Cardiac septum (tissue), 1 donor: ENCODE results near the gene MYH7. TPM values are rescaled to one million over a fixed set of nuclear protein-coding genes. Genes with fewer than 3 reads are reported as not detected.
"Not testable (repeated sequence)": the region's sequence is repeated elsewhere in the genome, so short reads cannot be mapped to it uniquely, and the experiment has no call there.

Source experiments
- DNase-seq: peaks from one replicate; pipeline ENCODE4 v3.0.0-alpha.2; 2020; ENCODE audit warnings: low spot score
- intact Hi-C: fragments of 100-400 bp; cut with DNase I; formaldehyde crosslinking; loops from one replicate; pipeline ENCODE4 v1.14.0; 2022
- total RNA-seq: library from RNA; stranded (reverse); fragmentation: NEBNext Ultra II Directional; extraction: Animal tissue kit (Norgen Biotek cat#: 25700); gene quantifications from one replicate; pipeline ENCODE4 v1.2.1, GENCODE V29; 2021
- donor health status: DM: no; HTN: no; CAD: no.

MYH7 gene
- total RNA-seq, 1 donor from 2014 or later: 13,582 TPM

- DNase-seq: peak; percentile 80
- intact Hi-C loops: no loop called here
Observed at GRCh38 chr14:23433457-23433856, 2.0 kb downstream of the MYH7 start.

GRCh38 chr14:23432946-23433345, 2.5 kb downstream of the MYH7 start:
- DNase-seq: peak; percentile 71

GRCh38 chr14:23432102-23432925, 3.1 kb downstream of the MYH7 start:
- DNase-seq: peak; percentile 74
- intact Hi-C loops: no loop called here

More at GRCh38 chr14:23432946-23433345, 2.5 kb downstream of the MYH7 start:
- intact Hi-C loops: no loop called here

- intact Hi-C loops: no loop called here
- peak; percentile 71 for DNase-seq
Observed at GRCh38 chr14:23431486-23431885, 4.0 kb downstream of the MYH7 start.

GRCh38 chr14:23430723-23431085, 4.8 kb downstream of the MYH7 start:
- intact Hi-C loops: no loop called here
- DNase-seq: no peak

- intact Hi-C loops: no loop called here
- DNase-seq: peak; percentile 75
Observed at GRCh38 chr14:23430016-23430722, 5.3 kb downstream of the MYH7 start.

- intact Hi-C loops: no loop called here
Observed at GRCh38 chr14:23428686-23429495, 6.6 kb downstream of the MYH7 start.

GRCh38 chr14:23425798-23426197, 9.7 kb downstream of the MYH7 start:
- peak; percentile 9 for DNase-seq
- intact Hi-C loops: not testable (repeated sequence)

More at GRCh38 chr14:23428686-23429495, 6.6 kb downstream of the MYH7 start:
- peak; percentile 71 for DNase-seq

GRCh38 chr14:23425169-23425568, 10.3 kb downstream of the MYH7 start:
- intact Hi-C loops: no loop called here
- no peak for DNase-seq

GRCh38 chr14:23423657-23424056, 11.8 kb downstream of the MYH7 start:
- intact Hi-C loops: no loop called here
- no peak for DNase-seq

- intact Hi-C loops: no loop called here
- DNase-seq: no peak
Observed at GRCh38 chr14:23421594-23421993, 13.9 kb downstream of the MYH7 start.

- DNase-seq, intact Hi-C loops: not testable (repeated sequence)
Observed at GRCh38 chr14:23419646-23420045, 15.8 kb downstream of the MYH7 start.

GRCh38 chr14:23418021-23418420, 17.4 kb downstream of the MYH7 start:
- intact Hi-C loops: no loop called here
- no peak for DNase-seq

GRCh38 chr14:23417269-23417668, 18.2 kb downstream of the MYH7 start:
- intact Hi-C loops: not testable (repeated sequence)

GRCh38 chr14:23416801-23417200, 18.7 kb downstream of the MYH7 start:
- DNase-seq: no peak
- intact Hi-C loops: no loop called here

More at GRCh38 chr14:23417269-23417668, 18.2 kb downstream of the MYH7 start:
- DNase-seq: not testable (repeated sequence)

- intact Hi-C loops: no loop called here
- DNase-seq: no peak
Observed at GRCh38 chr14:23415821-23416778, 19.4 kb downstream of the MYH7 start.

GRCh38 chr14:23414906-23415820, 20.3 kb downstream of the MYH7 start:
- intact Hi-C loops: no loop called here

GRCh38 chr14:23414254-23414653, 21.2 kb downstream of the MYH7 start:
- intact Hi-C loops: no loop called here
- DNase-seq: no peak

More at GRCh38 chr14:23414906-23415820, 20.3 kb downstream of the MYH7 start:
- DNase-seq: no peak
